Iris pigment epithelial cell (primary cell): ENCODE measurements around the gene JAM3.
A peak's percentile ranks its signal among the peaks of the same experiment; 100 is the strongest.

Source experiments
- DNase-seq: peaks from one replicate; pipeline ENCODE4 v3.0.0-alpha.2; 2011; ENCODE audit warnings: low read depth

The JAM3 gene

DNA sequence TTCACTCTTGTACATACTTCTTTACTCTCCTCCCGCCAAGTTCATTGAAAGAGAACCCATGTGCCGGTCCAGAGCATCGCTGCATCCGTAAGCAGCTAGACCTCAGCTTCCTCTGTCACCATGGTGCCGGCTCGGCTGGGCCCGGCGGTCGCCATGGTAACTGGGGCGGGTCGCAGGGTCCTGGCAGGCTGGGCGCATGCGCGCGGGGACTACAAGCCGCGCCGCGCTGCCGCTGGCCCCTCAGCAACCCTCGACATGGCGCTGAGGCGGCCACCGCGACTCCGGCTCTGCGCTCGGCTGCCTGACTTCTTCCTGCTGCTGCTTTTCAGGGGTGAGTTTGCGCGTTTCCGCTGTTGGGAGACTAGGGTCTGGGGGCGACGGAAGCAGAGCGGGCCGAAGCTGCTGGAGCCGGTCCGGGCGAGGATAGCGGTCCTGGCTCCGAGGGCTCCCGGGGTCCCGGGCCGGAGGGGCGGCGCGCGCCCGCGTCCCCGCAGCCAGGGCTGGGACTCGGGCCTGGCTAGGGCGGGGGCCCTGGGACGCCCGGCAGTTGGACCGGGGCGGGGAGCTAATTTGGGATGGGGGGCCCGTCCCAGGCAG is at the start of gene JAM3:
TSS of gene JAM3 (plus strand) at position 244 of the 597 bp plus-strand sequence. CDS start at position 256, 12 bp downstream.
- peak; percentile 94 for DNase-seq

DNA sequence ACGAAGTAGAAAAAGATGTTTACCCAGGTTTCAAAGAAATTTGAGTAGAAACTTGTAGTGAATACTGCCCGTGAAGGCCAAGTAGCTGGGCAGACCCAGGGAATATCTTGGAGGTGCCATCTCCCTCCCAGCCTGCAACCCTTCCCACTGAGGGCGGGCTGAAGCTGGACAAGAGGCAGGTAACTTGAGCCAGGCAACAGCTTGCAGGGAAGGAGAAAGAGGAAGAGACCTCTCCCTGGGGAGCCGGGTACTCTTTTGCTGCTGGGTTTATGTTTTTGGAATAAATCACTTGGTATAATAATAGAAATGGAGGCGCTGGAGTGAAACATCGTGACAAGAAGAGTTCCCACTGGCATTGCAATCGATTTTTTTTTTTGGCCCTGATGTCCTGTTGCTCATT is 49.4 kb upstream of the JAM3 start:
- DNase-seq: no peak

DNA sequence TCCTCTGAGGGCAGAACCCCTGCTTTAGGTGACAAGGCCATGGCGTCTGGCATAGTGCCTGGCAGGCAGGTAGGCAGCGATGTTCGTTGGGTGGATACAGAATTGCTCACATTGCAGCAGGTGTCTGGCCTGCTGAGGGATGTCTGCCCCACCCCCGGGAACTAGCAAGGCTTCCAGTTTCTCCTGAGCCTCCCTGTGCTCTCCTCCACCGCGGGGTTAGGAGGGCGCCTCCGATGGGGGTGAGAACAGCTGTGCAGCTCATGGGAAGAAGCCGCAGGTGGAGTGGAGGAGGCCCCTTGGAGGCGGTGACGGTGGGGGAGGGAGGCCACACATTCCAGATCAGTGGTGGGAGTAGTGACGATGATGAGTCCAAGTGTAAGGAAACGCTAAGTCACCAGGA is 48.3 kb upstream of the JAM3 start:
- DNase-seq: no peak

DNA sequence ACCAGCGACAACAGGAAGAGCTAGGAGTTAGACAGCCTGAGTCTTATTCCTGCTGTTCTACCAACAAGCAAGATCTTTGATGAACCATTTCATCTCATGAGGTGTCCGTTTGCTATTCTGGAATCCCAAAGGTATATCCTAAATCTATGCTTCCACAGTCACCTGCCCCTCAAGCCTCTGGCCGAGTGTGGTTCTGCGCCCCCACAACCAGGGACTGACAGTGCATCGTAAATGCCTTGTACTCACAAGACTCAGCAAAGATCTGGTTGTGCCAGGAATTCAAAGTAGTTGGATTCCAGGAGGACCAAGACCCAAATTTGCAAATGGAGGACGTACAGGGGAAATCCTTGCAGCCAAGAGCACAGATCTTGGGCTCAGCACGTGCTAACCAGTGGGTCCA is 47.5 kb upstream of the JAM3 start:
- DNase-seq: no peak

DNA sequence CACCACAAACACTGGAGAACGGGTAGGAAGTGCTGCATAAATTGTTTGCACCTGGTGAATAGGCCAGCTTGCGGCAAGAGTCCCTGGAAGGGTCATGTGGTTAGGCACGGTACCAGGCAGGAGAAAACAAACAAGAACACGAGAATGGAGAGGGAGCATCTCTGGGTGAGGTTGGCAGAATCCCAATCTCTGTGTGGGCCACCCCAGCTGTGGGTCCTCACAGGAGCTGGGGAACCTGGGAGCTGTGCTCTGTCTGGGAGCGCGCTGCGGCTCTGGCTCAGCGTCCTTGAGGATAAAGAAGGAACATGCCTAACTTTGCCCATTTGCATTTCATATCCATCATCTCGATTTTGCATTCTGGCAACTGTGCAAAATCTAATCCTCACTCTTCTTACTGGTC is 46.1 kb upstream of the JAM3 start:
- DNase-seq: no peak

DNA sequence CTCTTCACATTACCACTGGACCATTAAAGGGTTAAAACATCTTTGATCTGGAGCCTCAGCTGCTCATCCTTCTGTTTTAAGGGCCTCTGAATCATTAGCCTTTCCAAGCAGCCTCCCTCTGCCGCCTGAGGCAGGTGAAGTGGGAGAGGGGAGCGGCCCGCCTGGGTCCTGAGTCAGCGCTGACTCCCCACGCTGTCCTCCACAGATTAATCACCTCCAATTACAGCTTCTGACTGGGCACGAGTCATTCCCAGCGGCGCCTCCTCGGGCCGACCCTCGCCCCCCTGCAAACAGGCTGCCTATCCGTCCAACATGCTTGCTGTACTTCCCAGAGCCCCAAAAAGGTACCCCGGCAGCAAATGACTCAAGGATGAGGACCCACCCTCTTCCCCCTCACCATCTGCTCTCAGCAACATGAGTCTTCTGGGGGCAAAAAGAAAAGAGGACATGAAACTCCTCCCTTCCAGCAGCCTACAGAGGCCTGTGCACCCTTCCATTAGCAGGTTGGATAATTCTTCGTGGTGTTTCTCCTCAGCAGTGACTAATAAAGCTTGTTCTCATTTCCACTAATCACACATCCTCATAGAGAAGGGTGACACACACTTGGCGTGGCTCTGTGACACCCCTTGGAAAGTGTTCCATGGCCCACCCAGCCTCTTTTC is 44.3 kb upstream of the JAM3 start:
- DNase-seq: peak; percentile 14

DNA sequence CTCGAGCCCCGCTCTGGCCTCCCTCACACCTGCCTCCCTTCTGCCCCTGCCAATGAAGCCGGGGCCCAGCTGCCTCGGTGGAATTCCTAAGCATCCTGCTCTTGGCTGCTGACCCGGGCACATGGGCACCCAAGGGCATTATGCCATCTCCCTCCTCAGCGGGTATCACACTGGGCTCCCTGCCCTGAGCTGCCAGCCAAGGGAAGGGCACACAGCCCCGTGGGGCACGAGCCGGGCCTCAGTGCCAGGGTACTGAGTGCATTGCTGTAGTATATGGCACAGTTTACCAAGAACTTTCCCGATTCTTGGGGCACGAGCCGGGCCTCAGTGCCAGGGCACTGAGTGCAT is 43.8 kb upstream of the JAM3 start:
- DNase-seq: no peak

DNA sequence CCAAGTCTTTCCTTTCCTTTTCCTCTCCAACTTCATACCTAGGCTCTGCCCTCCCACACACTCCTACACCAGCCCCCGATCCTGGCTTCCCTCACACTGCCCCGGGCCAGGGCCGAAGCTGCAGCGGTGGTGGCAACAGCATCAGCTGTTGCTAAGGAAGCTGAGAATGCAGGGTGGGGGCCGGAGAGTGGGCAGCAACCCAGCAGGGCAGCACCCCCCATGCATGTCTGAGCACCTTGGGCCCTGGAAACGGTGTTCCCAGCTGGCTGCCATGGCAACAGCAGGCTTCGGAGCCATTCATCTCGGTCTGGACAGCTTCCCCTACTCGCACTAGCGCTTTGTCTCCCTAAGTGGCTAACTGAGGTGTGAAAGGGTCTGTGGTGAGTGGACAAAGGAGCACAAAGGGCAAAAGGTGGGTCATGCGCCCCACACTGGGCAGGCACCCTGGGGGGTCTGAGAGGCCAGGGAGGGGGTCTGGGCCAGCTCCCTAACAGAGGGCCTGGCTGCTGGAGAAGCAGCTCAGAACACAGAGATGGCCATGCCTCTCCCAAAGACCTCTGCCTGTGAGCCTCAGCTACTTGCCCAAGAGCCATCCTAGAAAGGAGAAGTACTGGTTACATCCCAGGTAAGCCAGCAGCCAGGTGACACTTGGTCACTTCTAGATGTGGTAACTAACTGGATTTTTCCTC is 42.1 kb upstream of the JAM3 start:
- DNase-seq: no peak

DNA sequence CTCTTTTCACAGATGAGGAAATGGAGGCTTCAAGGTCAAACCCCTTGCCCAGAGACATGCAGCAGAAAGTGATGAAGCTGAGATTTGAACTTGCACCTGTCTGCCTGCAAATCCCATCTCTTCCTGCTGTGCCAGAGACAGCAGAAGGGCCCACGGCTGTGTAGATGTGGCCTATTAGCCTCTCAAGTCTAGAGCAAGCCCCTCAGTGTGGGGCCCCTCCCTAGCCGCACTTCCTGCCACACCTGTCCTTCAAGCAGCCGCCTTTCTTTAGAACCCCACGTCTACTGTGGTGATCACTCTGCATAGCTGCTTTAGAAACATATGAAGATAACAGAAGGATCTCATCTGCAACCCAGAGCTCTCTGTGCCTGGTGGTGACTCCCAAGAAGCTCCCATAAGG is 41.2 kb upstream of the JAM3 start:
- DNase-seq: no peak

DNA sequence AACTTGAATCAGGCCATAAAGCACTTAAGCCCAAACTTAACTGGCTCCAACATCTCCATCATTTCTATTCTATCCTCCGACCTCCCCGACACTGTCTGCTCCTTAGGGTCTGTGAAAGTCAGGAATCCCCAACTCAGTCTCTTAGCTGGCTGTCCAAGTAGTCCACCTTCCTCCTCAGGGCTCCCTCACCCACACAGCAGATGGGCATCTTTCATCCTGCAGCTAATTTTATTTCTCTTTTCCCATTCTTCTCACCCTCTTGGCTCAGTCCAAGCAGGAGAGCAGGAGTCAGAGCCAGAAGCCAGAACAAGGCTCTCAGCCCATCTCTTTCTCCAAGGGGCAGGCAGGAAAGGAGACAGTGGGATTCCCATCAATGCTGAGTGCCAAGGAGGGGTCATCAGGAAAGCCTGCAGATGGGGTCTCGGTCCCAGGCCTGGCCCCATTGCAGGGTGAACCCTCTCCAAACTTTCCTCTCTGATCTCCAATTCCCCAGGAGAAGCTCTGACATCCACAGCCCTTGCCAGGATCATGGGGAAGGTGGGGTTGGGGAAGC is 40.4 kb upstream of the JAM3 start:
- no peak for DNase-seq

DNA sequence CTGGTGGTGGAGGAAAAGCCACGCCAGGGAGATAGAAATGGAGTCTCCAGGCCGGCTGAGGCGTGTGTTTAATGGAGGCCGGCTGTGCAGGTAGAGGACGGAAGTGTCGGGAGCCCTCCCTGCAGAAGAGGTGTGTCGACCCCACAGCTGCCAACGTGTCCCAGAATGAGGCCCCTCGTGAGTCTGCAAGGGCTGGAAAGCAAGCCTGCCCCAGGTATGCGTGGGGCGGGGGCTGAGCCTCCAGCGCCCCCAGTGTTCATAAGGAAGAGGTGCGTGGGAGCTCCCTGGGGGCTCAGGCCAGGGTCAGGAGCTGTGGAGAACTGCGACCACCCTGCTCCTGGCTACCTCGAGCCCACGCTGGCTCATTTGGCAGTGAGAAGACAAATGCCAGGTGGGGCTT is 38.0 kb upstream of the JAM3 start:
- DNase-seq: no peak

DNA sequence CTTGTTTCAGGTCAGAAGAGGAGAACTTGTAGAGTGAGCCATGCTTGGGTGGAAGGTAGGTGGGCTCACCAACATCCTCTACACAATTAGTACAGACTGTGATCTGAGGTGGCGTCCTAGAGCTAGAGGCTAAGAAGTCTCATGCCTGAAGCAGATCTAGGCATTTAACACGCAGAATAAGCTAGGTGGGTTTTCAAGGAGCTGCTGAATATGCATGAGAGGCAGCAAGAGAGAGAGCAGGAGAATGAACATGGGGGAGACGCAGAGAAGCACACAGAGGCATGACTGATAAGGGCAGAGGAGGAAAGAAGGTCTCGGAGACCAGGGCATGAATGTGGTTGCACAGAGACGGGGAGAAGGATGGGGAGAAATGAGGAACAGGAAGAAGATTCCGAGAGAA is 36.8 kb upstream of the JAM3 start:
- no peak for DNase-seq

DNA sequence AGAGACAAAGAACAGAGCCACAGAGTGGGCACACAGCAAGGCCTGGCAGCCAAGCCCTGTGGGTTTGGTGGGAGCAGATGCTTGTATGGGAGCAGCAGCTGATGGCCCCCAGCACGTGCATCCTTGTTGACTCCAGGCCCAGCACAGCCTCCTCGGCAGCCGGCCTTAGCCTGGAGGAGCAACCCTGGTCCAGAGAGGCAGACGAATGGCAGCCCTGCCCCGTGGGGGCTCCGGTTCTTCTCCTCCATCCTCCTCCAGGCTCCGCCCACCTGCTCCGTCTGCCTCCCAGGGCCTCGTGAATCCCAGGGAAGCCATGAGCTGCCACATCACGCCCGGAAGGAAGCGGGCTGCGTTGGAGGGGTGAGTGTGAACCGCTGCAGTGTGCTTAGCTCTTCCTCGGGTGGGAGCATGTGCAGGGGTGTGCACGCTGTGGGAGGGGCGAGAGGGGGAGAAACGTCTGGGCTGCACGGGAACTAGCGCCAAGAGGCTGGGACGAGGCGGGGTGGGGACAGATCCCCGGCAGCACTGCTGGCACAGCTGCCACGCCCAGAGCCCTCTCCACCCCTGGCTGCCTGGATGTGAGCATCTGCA is 36.3 kb upstream of the JAM3 start:
- no peak for DNase-seq

DNA sequence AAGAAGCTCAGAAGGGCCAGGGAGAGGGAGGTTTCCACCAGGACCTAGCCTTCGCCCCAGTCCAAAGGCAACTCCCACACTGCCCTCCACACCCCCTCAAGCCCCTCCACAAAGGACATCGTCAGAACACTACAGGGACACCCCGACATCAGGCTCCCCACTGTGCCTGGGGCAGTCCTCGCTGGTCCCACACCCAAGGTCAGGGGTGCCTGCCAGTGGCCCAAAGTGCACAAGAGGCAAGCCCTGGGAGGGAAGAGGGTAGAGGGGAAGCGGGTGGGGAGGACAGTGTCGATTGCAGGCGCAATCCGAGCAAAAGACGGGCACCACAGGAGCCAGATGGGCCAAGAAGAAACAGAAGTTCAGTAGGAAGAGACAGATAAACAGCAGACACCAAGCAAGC is 35.6 kb upstream of the JAM3 start:
- DNase-seq: no peak

DNA sequence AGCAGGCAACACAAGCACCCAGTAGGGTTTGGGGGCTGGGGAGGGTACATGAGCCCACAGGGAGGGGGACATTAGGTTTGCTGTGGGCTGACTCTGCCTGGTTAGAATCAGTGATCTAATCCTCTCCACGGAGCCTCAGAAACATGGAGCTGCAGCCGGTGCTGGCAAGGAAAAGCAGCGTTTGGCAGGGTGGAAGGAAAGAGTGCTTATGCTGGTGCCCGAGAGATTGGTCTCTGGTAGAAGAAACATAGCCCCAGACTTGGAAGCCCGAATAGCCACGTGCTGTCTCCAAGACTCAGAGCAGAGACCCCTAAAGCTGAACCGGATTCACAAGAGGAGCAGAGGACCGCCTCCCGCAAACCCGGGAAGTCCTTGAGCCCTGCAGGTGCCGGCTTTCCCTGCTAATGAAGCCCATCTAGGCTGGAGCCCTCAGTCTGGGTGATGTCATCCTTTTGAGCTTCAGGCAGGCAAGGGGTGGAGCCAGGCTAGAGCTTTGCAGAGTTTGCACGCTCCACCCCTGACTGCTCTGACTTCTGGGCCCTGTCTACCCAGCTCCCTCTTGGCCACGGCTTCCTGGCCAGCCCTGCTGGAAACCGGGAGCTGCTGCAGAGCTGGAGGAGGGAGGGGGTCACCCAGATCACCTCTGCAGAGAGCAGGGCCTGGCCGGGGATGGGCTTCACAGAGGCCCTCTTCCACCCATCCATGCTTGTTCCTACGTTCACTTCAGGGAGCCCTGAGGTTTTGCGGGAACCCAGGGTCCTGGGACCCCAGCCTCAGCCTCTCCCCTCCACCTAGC is 35.0 kb upstream of the JAM3 start:
- peak; percentile 85 for DNase-seq

DNA sequence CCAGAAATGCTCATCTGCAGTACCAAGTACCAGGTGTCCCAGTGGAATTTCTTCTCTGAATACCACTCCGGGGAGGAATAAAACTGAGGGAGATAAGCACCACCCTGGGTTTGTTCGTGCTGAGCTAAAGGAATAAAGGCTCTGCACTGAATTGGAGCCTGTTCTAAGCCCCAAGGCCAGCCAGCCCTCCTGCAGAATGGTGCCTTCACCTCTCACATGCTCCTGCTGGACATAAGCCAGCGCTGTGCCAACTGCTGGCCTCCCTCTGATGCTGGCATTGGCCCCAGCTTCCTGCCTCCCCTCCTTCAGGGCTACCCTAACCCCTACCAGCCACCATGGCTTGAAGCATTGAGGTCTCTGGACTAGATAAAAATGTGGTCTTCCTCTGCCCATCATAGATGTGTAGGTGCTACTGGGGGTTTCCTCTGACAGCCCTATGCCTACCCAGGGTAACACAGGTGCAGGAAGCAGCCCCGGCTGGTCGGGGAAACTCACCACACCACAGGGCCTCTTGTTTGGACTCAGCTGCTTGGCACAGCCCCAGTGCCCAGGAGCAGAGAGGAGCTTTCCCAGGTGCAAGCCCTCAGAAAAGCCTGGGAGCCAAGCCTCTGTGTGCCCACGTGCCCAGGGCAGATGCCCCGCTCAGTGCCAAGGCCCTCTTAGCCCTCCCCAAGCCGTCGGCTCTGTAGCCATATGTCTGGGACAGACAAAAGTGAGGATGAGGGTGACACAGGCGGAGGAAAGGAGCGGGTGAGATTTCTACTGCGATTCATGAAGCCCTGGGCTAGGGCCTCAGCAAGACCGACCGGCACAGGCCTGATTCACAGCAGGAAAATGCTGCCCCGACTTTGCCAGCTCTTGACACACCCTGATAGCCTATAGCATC is 34.1 kb upstream of the JAM3 start:
- DNase-seq: no peak

DNA sequence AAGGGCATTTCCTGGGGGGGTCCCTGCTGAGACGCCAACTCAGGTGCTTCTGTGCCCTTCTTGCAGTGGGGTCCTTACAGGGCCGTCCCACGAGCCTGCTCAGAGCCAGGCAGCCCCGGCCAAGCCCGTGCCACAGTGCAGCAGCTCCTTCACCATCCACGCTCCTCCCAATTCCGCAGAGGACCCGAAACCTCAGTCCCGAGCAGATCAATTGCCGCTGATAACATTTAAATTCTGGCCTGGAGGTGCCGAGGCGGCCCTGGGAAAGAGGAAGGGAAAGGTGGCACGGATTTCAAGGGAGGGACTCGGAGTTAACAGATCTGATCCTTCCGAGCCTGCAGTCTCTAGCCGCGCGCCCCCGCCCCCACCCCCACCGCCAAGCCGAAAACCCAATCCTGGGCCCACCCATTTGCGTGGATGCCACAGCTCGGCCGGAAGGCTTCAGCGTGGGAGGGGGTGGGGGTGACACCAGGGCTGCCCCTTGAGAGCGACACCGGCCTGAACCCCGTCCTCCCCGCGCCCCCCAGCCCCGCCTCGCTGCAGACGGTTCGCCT is 32.3 kb upstream of the JAM3 start:
- peak; percentile 9 for DNase-seq

DNA sequence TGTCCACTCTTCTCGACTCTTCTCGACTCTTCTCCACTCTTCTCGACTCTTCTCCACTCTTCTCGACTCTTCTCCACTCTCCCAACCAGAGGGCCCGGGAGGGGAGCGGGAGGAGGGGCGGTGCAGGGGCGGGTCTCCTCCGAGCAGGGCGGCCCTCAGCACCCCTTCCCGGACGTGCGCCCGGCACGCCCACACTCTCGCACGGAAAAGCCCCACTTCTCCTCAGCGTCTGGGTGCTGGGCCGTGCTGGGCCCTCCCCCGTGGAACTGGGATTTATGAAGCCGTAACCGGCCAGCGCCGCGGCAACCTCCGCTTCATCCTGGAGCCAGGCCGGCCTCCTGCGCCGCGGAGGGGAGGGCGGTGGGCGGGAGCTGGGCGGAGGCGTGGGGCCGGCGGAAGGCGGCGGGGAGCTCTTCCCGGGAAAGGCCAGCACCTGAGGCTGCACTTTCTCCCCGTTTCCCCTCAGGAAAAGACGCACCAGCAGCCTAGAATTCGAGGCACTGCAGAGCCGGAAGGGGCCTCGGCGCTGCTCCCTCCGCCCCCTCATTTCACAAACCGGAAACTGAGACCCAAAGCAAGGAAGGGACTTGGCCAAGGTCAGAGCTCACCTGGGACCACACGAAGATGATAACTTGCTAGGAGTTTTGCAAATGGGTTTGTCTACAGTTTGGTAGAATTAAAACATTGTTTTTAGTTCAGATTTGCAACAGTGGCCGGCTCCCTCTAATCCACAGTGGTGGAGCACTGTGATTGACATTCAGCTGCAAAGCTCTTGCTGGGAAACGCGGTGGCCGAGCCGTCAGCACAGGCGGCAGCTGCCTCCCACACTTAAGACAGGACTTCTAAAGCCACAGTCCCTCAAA is 31.6 kb upstream of the JAM3 start:
- peak; percentile 69 for DNase-seq

DNA sequence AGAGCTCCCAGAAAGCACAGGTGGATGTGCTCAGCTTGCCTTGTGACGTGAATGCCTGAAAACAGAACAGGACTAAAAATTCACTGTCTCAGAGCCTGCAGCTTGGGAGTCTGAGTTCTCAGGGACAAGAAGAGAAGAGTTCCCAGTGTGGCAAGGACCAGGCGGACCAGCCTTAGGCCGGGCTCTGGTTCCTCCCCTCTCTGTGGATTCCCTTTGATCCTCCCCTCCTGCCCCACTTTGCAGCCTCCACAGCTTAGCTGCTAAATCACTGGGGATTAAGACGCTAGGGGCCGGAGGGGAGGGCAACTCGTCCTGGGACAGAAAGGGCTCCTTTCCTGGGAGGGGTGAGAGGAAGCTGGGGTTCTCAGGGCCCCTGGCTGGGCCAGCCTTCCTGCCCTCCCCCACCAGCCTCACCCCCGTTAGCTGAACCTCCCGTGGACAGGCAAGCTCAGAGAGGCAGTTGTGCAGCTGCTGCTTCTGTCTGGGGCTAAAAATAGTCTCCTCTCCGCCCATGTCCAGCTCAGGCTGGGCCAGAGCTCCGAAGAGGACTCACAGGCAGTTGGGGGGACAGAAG is 29.9 kb upstream of the JAM3 start:
- DNase-seq: peak; percentile 22
